HepG2 (cell line): ENCODE measurements around the gene PCBP1. TPM values are rescaled to one million over a fixed set of nuclear protein-coding genes. Genes with fewer than 3 reads are reported as not detected.

Experiments
- AKNA ChIP-seq: sonication (generic); formaldehyde crosslinking; IDR thresholded peaks from 2 replicates; pipeline ENCODE4 v1.4.0; 2020; ENCODE audit warnings: missing genetic modification reagents, borderline replicate concordance
- ATAD3A ChIP-seq: sonication (generic); formaldehyde crosslinking; IDR thresholded peaks from 2 replicates; pipeline ENCODE4 v1.4.0; 2020; ENCODE audit warnings: missing genetic modification reagents
- DMAP1 ChIP-seq: IDR thresholded peaks from 2 replicates; pipeline ENCODE4 v1.6.1; 2016
- ISL2 ChIP-seq: sonication (generic); formaldehyde crosslinking; IDR thresholded peaks from 2 replicates; pipeline ENCODE4 v1.5.0; 2020; ENCODE audit warnings: missing genetic modification reagents
- KIAA2018 ChIP-seq: sonication (generic); formaldehyde crosslinking; IDR thresholded peaks from 2 replicates; pipeline ENCODE4 v1.5.0; 2020; ENCODE audit warnings: mild to moderate bottlenecking, missing genetic modification reagents, borderline replicate concordance
- KLF16 ChIP-seq, 2 experiments: sonication (generic) in 1 of 2; formaldehyde crosslinking in 1 of 2; IDR thresholded peaks; 2 replicates each; pipeline versions ENCODE4 v1.6.1 to v1.8.0; 2016 to 2023; ENCODE audit warnings: missing genetic modification reagents in 2 of 2, missing compliant biosample characterization in 1 of 2
- MTA3 ChIP-seq: sonication (generic); formaldehyde crosslinking; IDR thresholded peaks from 2 replicates; pipeline ENCODE4 v1.4.0; 2020; ENCODE audit warnings: missing genetic modification reagents
- PLRG1 ChIP-seq: fragments of 450-650 bp; conservative IDR thresholded peaks from 2 replicates; pipeline ENCODE4 v1.6.1; 2016
- SKI ChIP-seq: fragments of 450-650 bp; IDR thresholded peaks from one replicate; pipeline ENCODE4 v1.6.1; 2018; ENCODE audit warnings: mild to moderate bottlenecking; ENCODE audit not compliant: partially characterized antibody
- SMYD3 ChIP-seq: sonication (generic); formaldehyde crosslinking; IDR thresholded peaks from 2 replicates; pipeline ENCODE4 v1.8.1; 2023; ENCODE audit warnings: mild to moderate bottlenecking, missing genetic modification reagents
- ZBTB7B ChIP-seq: sonication (generic); formaldehyde crosslinking; IDR thresholded peaks from 2 replicates; pipeline ENCODE4 v1.4.0; 2020; ENCODE audit warnings: missing genetic modification reagents
- ZFX ChIP-seq: sonication (generic); formaldehyde crosslinking; IDR thresholded peaks from 2 replicates; pipeline ENCODE4 v1.4.0; 2020; ENCODE audit warnings: mild to moderate bottlenecking, low read depth, missing genetic modification reagents, moderate library complexity
- ZNF772 ChIP-seq: sonication (generic); formaldehyde crosslinking; IDR thresholded peaks from 2 replicates; pipeline ENCODE4 v1.5.0; 2020; ENCODE audit warnings: mild to moderate bottlenecking, missing genetic modification reagents
- polyA plus RNA-seq, 8 experiments: library from polyadenylated mRNA; depleted of rRNA in 3 of 8; stranded (reverse) in 7 of 8; unstranded in 1 of 8; fragments of >200 nt; fragmentation: Illumina TruSeq in 4 of 8; extraction: Trizol in 4 of 8; gene quantifications; 2 replicates each; pipeline versions ENCODE4 v1.2.1 to v1.2.3, GENCODE V29; 2011 to 2016; ENCODE audit warnings: low read depth in 4 of 8, missing spikeins in 1 of 8, mixed read lengths in 1 of 8; ENCODE audit not compliant: insufficient read depth in 1 of 8
- total RNA-seq, 5 experiments: library from RNA; depleted of rRNA; stranded (reverse); fragments of >200 nt; fragmentation: Illumina TruSeq; extraction: Trizol; gene quantifications; 2 replicates each; pipeline ENCODE4 v1.2.3, GENCODE V29; 2016; ENCODE audit warnings: low read depth in 1 of 5
- TF ChIP-seq, protein P1 (sequence below): sonication (generic); formaldehyde crosslinking; IDR thresholded peaks from 2 replicates; pipeline ENCODE4 v1.5.1; 2020; ENCODE audit warnings: missing genetic modification reagents, mild to moderate bottlenecking, borderline replicate concordance

PCBP1 gene
- total and polyA plus RNA-seq, 2 of the 13 experiments (the other 11 are each of a cell fraction or from before 2014, with no cell fraction given), result 32.0 to 137 TPM

DNA sequence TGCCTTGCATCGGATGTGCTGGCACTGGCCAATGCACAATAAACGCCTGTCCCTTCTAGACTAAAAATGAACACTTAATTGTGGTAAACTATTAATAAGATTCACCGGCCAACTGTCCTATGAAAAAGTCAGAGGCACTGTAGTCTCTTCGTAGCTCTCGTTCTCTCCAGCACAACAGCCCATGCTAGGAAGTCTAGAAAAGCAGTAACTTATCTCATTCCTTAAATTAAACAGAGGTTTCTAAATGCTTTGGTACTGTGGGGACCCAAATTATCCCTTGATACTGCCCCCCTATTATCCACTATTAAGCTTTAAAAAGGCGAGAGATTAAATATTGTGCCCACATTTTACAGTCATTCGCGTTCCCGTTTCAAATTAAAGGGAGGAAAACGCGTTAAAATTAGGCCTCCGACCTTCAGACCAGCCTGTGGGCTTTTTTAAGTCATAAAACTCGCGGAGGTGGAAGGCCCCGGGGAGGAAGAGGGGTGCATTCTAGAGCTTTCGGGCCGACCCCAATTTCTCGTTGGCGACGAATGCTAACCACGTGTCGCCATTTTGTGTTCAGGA is 1.5 kb upstream of the PCBP1 start (continued):
- no peak for TF ChIP-seq KIAA2018
- no peak for TF ChIP-seq ZNF772 (CRISPR knock-in tag)
- TF ChIP-seq ZBTB7B, result no peak
- TF ChIP-seq, protein P1, sequence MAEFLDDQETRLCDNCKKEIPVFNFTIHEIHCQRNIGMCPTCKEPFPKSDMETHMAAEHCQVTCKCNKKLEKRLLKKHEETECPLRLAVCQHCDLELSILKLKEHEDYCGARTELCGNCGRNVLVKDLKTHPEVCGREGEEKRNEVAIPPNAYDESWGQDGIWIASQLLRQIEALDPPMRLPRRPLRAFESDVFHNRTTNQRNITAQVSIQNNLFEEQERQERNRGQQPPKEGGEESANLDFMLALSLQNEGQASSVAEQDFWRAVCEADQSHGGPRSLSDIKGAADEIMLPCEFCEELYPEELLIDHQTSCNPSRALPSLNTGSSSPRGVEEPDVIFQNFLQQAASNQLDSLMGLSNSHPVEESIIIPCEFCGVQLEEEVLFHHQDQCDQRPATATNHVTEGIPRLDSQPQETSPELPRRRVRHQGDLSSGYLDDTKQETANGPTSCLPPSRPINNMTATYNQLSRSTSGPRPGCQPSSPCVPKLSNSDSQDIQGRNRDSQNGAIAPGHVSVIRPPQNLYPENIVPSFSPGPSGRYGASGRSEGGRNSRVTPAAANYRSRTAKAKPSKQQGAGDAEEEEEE (CRISPR knock-in tag), result no peak
- no peak for TF ChIP-seq ZFX
- no peak for TF ChIP-seq SMYD3
- TF ChIP-seq AKNA (CRISPR knock-in tag), result no peak
- TF ChIP-seq KLF16 (CRISPR knock-in tag; IDR thresholded peaks at IDR 0.05), result no peak
- no peak for TF ChIP-seq PLRG1
- no peak for TF ChIP-seq SKI
- TF ChIP-seq ATAD3A, result no peak
- no peak for TF ChIP-seq DMAP1
- no peak for TF ChIP-seq MTA3 (CRISPR knock-in tag)
- TF ChIP-seq ISL2 (CRISPR knock-in tag), result no peak
